NCI-H345 (cell line): ENCODE results near the gene HEPN1.
"Not testable (repeated sequence)": the region's sequence is repeated elsewhere in the genome, so short reads cannot be mapped to it uniquely, and the experiment has no call there.

ENCODE experiments used
- DNase-seq: peaks from one replicate; lab custom pipeline; 2025; lab: John Stamatoyannopoulos, UW

HEPN1 gene

DNA sequence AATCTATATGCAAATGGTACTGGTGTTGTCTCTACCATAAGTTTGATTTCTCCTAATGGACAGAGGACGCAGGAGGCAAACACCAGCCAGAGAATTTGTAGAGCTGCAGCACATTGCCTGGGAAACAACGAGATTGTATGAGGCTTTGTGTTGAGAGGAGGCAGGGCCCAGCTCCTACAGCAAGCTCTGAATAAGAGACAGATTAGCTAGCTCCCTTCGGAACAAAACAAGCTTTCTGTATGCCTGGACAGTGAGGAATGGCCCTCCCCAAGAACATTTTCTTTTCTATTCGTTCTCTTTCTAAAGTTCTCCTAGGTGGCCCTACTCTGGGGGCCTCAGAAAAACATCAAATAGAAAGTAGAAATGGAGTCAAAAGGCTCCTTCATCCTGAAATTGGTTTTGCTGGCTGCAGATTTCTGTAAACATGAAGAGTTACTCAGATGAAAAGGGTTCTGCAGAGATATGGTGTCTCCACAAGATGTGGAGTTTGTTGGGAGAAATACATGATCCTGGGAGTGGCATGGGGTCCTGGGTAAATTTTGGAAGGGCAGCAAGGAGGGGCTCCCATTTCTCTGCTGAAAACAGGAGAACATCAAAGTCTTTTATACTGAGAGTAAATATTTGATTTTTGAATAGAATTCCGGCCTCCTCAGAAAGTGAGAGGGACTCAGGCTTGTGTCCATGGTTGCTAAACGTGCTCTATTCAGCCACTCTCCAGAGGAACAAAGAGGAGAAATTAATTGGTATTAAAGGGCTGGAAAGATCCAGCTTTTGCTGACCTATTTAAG lies 23.6 kb downstream of the HEPN1 start:
- DNase-seq, result no peak

GRCh38 chr11:124943254-124943616 lies 24.2 kb downstream of the HEPN1 start:
- DNase-seq, result no peak

- no peak for DNase-seq
These were observed 24.7 kb downstream of the HEPN1 start for GRCh38 chr11:124943741-124944140.

- DNase-seq, result no peak
These were observed 25.5 kb downstream of the HEPN1 start for GRCh38 chr11:124944565-124944964.

- DNase-seq, result no peak
These were observed 26.8 kb downstream of the HEPN1 start for GRCh38 chr11:124945826-124946225.

GRCh38 chr11:124946735-124947141 lies 27.7 kb downstream of the HEPN1 start:
- no peak for DNase-seq

- no peak for DNase-seq
These were observed 31.7 kb downstream of the HEPN1 start for GRCh38 chr11:124950601-124951330.

- no peak for DNase-seq
These were observed 32.3 kb downstream of the HEPN1 start for GRCh38 chr11:124951341-124951740.

GRCh38 chr11:124953753-124954589 lies 34.9 kb downstream of the HEPN1 start, which contains the start of gene CCDC15:
TSS of gene CCDC15 (plus strand) at chr11:124954202. CDS start at chr11:124954733, 531 bp downstream.
- DNase-seq, result peak; percentile 99

- no peak for DNase-seq
These were observed 35.5 kb downstream of the HEPN1 start for GRCh38 chr11:124954590-124954955.

- DNase-seq, result no peak
These were observed 36.0 kb downstream of the HEPN1 start for GRCh38 chr11:124955035-124955434.

- peak; percentile 67 for DNase-seq
These were observed 43.0 kb downstream of the HEPN1 start for GRCh38 chr11:124961972-124962609.

DNA sequence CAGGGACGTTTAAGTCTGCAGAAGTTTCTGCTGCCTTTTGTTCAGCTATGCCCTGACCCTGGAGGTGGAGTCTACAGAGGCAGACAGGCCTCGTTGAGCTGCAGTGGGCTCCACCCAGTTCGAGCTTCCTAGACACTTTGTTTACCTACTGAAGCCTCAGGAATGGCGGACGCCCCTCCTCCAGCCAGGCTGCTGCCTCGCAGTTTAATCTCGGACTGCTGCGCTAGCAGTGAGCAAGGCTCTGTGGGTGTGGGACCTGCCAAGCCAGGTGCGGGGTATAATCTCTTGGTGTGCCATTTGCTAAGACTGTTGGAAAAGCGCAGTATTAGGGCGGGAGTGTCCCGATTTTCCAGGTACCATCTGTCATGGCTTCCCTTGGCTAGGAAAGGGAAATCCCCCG lies 49.1 kb downstream of the HEPN1 start:
- DNase-seq, result not testable (repeated sequence)
